HepG2 (cell line): ENCODE results near the gene PIP4K2B. TPM values are rescaled to one million over a fixed set of nuclear protein-coding genes. Genes with fewer than 3 reads are reported as not detected.

Experiments used
- AFF4 ChIP-seq: sonication (generic); formaldehyde crosslinking; IDR thresholded peaks from 2 replicates; pipeline ENCODE4 v1.4.0; 2020; ENCODE audit warnings: missing genetic modification reagents
- CC2D1A ChIP-seq: sonication (generic); formaldehyde crosslinking; IDR thresholded peaks from 2 replicates; pipeline ENCODE4 v1.8.1; 2023; ENCODE audit warnings: mild to moderate bottlenecking, missing genetic modification reagents
- CEBPZ ChIP-seq: IDR thresholded peaks from 2 replicates; pipeline ENCODE4 v1.6.1; 2012; ENCODE audit warnings: low read length, improper control_type of control experiment
- DPF2 ChIP-seq: sonication (generic); formaldehyde crosslinking; IDR thresholded peaks from 2 replicates; pipeline ENCODE4 v1.4.0; 2020; ENCODE audit warnings: mild to moderate bottlenecking, low read depth, missing genetic modification reagents, borderline replicate concordance
- E2F5 ChIP-seq: sonication (generic); formaldehyde crosslinking; conservative IDR thresholded peaks from 2 replicates; pipeline ENCODE4 v1.4.0; 2020; ENCODE audit warnings: missing genetic modification reagents
- GLI4 ChIP-seq: sonication (generic); formaldehyde crosslinking; IDR thresholded peaks from 2 replicates; pipeline ENCODE4 v1.5.1; 2020; ENCODE audit warnings: missing genetic modification reagents, mild to moderate bottlenecking, moderate library complexity, borderline replicate concordance
- KDM2A ChIP-seq: sonication (generic); formaldehyde crosslinking; IDR thresholded peaks from 2 replicates; pipeline ENCODE4 v1.4.0; 2020; ENCODE audit warnings: low read depth, missing genetic modification reagents, borderline replicate concordance
- MXI1 ChIP-seq: IDR thresholded peaks from 3 replicates; pipeline ENCODE4 v1.6.1; 2012; ENCODE audit warnings: low read depth, low read length, inconsistent platforms, borderline replicate concordance
- NKX3-1 ChIP-seq: sonication (generic); formaldehyde crosslinking; IDR thresholded peaks from 2 replicates; pipeline ENCODE4 v1.5.0; 2020; ENCODE audit warnings: missing genetic modification reagents
- PAWR ChIP-seq: sonication (generic); formaldehyde crosslinking; IDR thresholded peaks from 2 replicates; pipeline ENCODE4 v1.4.0; 2020; ENCODE audit warnings: missing genetic modification reagents, mild to moderate bottlenecking, borderline replicate concordance
- RAD51 ChIP-seq: fragments of 450-650 bp; IDR thresholded peaks from 2 replicates; pipeline ENCODE4 v1.6.1; 2016; ENCODE audit warnings: borderline replicate concordance
- SIN3B ChIP-seq: fragments of 150-350 bp; IDR thresholded peaks from 2 replicates; pipeline ENCODE4 v1.6.1; 2014; ENCODE audit warnings: low read length
- TAF1 ChIP-seq: sonication (generic); formaldehyde crosslinking; IDR thresholded peaks from 2 replicates; pipeline ENCODE4 v1.4.0; 2020; ENCODE audit warnings: missing genetic modification reagents
- TP53 ChIP-seq: sonication (generic); formaldehyde crosslinking; conservative IDR thresholded peaks from 2 replicates; pipeline ENCODE4 v1.4.0; 2020; ENCODE audit warnings: missing genetic modification reagents
- ZNF10 ChIP-seq: sonication (generic); formaldehyde crosslinking; IDR thresholded peaks from 2 replicates; pipeline ENCODE4 v1.4.0; 2020; ENCODE audit warnings: mild to moderate bottlenecking, low read depth, missing genetic modification reagents, borderline replicate concordance
- ZNF124 ChIP-seq: sonication (generic); formaldehyde crosslinking; IDR thresholded peaks from 2 replicates; pipeline ENCODE4 v1.4.0; 2020; ENCODE audit warnings: missing genetic modification reagents
- ZNF230 ChIP-seq: sonication (generic); formaldehyde crosslinking; IDR thresholded peaks from 2 replicates; pipeline ENCODE4 v1.4.0; 2020; ENCODE audit warnings: mild to moderate bottlenecking, missing genetic modification reagents
- ZNF33A ChIP-seq: sonication (generic); formaldehyde crosslinking; IDR thresholded peaks from 2 replicates; pipeline ENCODE4 v1.5.1; 2020; ENCODE audit warnings: missing genetic modification reagents, mild to moderate bottlenecking, moderate library complexity, borderline replicate concordance
- ZNF441 ChIP-seq: sonication (generic); formaldehyde crosslinking; IDR thresholded peaks from 2 replicates; pipeline ENCODE4 v1.7.0; 2021; ENCODE audit warnings: missing genetic modification reagents, borderline replicate concordance
- ZNF710 ChIP-seq: sonication (generic); formaldehyde crosslinking; IDR thresholded peaks from 2 replicates; pipeline ENCODE4 v1.5.0; 2020; ENCODE audit warnings: mild to moderate bottlenecking, missing genetic modification reagents, borderline replicate concordance
- polyA plus RNA-seq, 8 experiments: library from polyadenylated mRNA; depleted of rRNA in 3 of 8; stranded (reverse) in 7 of 8; unstranded in 1 of 8; fragments of >200 nt; fragmentation: Illumina TruSeq in 4 of 8; extraction: Trizol in 4 of 8; gene quantifications; 2 replicates each; pipeline versions ENCODE4 v1.2.1 to v1.2.3, GENCODE V29; 2011 to 2016; ENCODE audit warnings: low read depth in 4 of 8, missing spikeins in 1 of 8, mixed read lengths in 1 of 8; ENCODE audit not compliant: insufficient read depth in 1 of 8
- total RNA-seq, 5 experiments: library from RNA; depleted of rRNA; stranded (reverse); fragments of >200 nt; fragmentation: Illumina TruSeq; extraction: Trizol; gene quantifications; 2 replicates each; pipeline ENCODE4 v1.2.3, GENCODE V29; 2016; ENCODE audit warnings: low read depth in 1 of 5

The PIP4K2B gene
- total and polyA plus RNA-seq, 2 of the 13 experiments (the other 11 are each of a cell fraction or from before 2014, with no cell fraction given) = 20.4 to 54.0 TPM

GRCh38 chr17:38800237-38800760, 943 bp upstream of the PIP4K2B start (continued):
- no peak for TF ChIP-seq DPF2 (CRISPR knock-in tag)
- TF ChIP-seq NKX3-1 (CRISPR knock-in tag) = peak; percentile 17; the same call in 1 of the 2 replicates
- no peak for TF ChIP-seq ZNF10 (CRISPR knock-in tag)
- TF ChIP-seq KDM2A = no peak
- TF ChIP-seq MXI1 = no peak
- TF ChIP-seq PAWR (CRISPR knock-in tag) = no peak
- no peak for TF ChIP-seq GLI4
- 0 out of 2 replicates have a peak, but pooled peaks have one; percentile 73 for TF ChIP-seq TP53 (CRISPR knock-in tag)
- TF ChIP-seq AFF4 (CRISPR knock-in tag) = no peak
- no peak for TF ChIP-seq ZNF230 (CRISPR knock-in tag)
- no peak for TF ChIP-seq ZNF710 (CRISPR knock-in tag)
- 0 out of 2 replicates have a peak, but pooled peaks have one; percentile 11 for TF ChIP-seq ZNF124 (CRISPR knock-in tag)
- TF ChIP-seq RAD51 = no peak
- no peak for TF ChIP-seq E2F5 (CRISPR knock-in tag)
- no peak for TF ChIP-seq TAF1
- no peak; the same call in 1 of the 2 replicates for TF ChIP-seq SIN3B
- TF ChIP-seq CEBPZ = no peak
- peak; percentile 87; the same call in 1 of the 2 replicates for TF ChIP-seq ZNF33A (CRISPR knock-in tag)
- TF ChIP-seq ZNF441 (CRISPR knock-in tag) = 0 out of 2 replicates have a peak, but pooled peaks have one; percentile 9
- no peak for TF ChIP-seq CC2D1A (CRISPR knock-in tag)
